Testis (tissue), 2 donors: ENCODE data around the gene RBM5.

Experiments used
- CTCF ChIP-seq, 3 experiments: fragments of 450-650 bp in 2 of 3; fragments of 200-600 bp in 1 of 3; sonication (generic) in 1 of 3; IDR thresholded peaks; one replicate each; pipeline ENCODE4 v1.5.1; 2016 to 2019; ENCODE audit warnings: antibody characterized with exemption in 3 of 3, mild to moderate bottlenecking in 2 of 3, moderate library complexity in 1 of 3
- POLR2A ChIP-seq: fragments of 450-650 bp; IDR thresholded peaks from one replicate; pipeline ENCODE4 v1.6.1; 2017; ENCODE audit warnings: antibody characterized with exemption, mild to moderate bottlenecking, moderate library complexity

GRCh38 chr3:50136714-50137405, 48.1 kb downstream of the RBM5 start:
- TF ChIP-seq CTCF (IDR thresholded peaks at IDR 0.05), result no peak
- TF ChIP-seq POLR2A, result no peak
